Measurements from ENCODE around the gene ZSWIM8. TPM values are rescaled to one million over a fixed set of nuclear protein-coding genes. Genes with fewer than 3 reads are reported as not detected.

Gene ZSWIM8
- polyA plus RNA-seq, 3 donors = 7.8 to 150 (median 19.2) TPM

DNA sequence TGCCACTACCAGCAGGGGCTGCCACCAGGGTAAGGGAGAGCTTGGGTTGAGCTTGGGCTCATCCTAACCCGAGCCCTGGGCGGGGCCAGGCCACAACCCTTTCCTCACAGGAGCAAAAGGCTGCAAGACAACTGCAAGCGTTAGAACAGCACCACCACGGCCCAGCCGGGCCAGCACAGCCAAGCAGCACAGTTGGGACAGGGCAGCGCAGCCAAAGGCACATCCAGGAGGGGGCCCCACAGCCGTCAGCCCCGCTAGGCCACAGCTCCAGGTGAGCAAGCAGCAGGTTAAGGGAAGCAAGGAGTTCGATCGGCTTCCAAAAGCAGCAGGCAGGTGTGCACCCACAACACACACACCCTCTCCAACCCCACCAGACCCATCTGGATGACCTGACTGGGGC lies 33.0 kb downstream of the ZSWIM8 start:
- intact Hi-C loops (cut with micrococcal nuclease) = no loop called here
- Histone ChIP-seq H3K4me1 (ENCODE audit: control insufficient read depth in 1 of 2, insufficient read depth in 2 of 2, low read length in 2 of 2) (peaks cover 46 to 53% of the 10 kb centered on the region in 2 donors), H3K4me2 (replicated peaks; ENCODE audit: extremely low read depth, low read length, poor library complexity, severe bottlenecking) (peak overlapping the region; percentile 4), H3K27ac (ENCODE audit: low read depth in 1 of 2, low read length in 2 of 2) (peak overlapping the region in 1 of 2 donors; percentile 61), H3K9ac (ENCODE audit: insufficient read depth, low read length, poor library complexity, severe bottlenecking) (peak overlapping the region; percentile 5), H3K36me3 (replicated peaks in 1 of 2; ENCODE audit: control insufficient read depth in 1 of 2, insufficient read depth in 2 of 2, low read length in 2 of 2) (peaks cover 32 to 51% of the 10 kb centered on the region in 2 donors), H2AFZ (ENCODE audit: insufficient read depth, low read depth, low read length, poor library complexity, severe bottlenecking) (no peak overlapping the region), H3K9me3 (replicated peaks in 1 of 2; ENCODE audit: control insufficient read depth in 1 of 2, insufficient read depth in 1 of 2, low read length in 2 of 2) (no peaks in the 10 kb centered on the region), H4K20me1 (ENCODE audit: insufficient read depth, low read length) (no peaks in the 10 kb centered on the region), H3K27me3 (ENCODE audit: control insufficient read depth in 2 of 2, insufficient read depth in 2 of 2, low read length in 2 of 2) (no peaks in the 10 kb centered on the region), H3K79me2 (ENCODE audit: insufficient read depth, low read length) (no peaks in the 10 kb centered on the region), H3K4me3 (replicated peaks in 1 of 3; ENCODE audit: low read depth in 2 of 3, low read length in 3 of 3) (no peak overlapping the region)
- Mint-ChIP-seq H3K27me3 (ENCODE audit: low read depth in 3 of 3) (peaks cover 0 to 4% (median 0%) of the 10 kb centered on the region in 3 donors), H3K4me1 (peaks cover 51% of the 10 kb centered on the region), H3K27ac (peak overlapping the region in 2 of 7 donors; percentile 6 to 75), H3K4me3 (no peak overlapping the region), H3K9me3 (no peaks in the 10 kb centered on the region), H3K36me3 (peaks cover 42 to 62% of the 10 kb centered on the region in 2 donors)
- DNase-seq = no peak
- 59% methylated on average over 9 of the region's 10 CpGs for WGBS (ENCODE audit: insufficient coverage)
- TF ChIP-seq, protein P1, sequence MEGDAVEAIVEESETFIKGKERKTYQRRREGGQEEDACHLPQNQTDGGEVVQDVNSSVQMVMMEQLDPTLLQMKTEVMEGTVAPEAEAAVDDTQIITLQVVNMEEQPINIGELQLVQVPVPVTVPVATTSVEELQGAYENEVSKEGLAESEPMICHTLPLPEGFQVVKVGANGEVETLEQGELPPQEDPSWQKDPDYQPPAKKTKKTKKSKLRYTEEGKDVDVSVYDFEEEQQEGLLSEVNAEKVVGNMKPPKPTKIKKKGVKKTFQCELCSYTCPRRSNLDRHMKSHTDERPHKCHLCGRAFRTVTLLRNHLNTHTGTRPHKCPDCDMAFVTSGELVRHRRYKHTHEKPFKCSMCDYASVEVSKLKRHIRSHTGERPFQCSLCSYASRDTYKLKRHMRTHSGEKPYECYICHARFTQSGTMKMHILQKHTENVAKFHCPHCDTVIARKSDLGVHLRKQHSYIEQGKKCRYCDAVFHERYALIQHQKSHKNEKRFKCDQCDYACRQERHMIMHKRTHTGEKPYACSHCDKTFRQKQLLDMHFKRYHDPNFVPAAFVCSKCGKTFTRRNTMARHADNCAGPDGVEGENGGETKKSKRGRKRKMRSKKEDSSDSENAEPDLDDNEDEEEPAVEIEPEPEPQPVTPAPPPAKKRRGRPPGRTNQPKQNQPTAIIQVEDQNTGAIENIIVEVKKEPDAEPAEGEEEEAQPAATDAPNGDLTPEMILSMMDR (IDR thresholded peaks at IDR 0.05) = no peak

DNA sequence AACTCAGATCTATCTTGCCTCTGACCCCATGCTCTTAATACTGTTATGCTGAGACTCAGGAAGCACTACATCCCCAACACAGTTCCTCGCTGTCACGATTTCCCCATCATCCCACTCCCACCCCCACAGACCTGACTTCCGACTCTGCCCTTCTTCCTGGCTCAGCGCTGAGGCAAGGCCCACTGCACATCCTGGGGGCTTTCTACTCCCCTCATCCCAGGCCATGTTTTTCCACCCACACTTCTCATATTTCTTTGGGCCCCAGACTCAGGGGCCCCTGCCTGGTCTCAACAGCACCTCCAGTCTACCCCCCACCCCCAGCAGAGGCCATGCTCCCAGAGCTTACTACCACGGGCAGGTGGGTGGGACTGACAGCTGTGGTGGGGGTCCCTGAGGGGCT lies 33.7 kb downstream of the ZSWIM8 start:
- DNase-seq = peak in 1 of 3 donors; percentile 26
- Mint-ChIP-seq H3K27me3 (ENCODE audit: low read depth in 3 of 3) (peaks cover 0 to 4% (median 0%) of the 10 kb centered on the region in 3 donors), H3K4me3 (peak overlapping the region; percentile 27 to 65), H3K36me3 (peaks cover 44 to 62% of the 10 kb centered on the region in 2 donors), H3K27ac (peak overlapping the region; percentile 13 to 87 (median 63)), H3K4me1 (peaks cover 51% of the 10 kb centered on the region), H3K9me3 (no peaks in the 10 kb centered on the region)
- no peak overlapping the region for H2AFZ ChIP-seq (ENCODE audit: insufficient read depth, low read depth, low read length, poor library complexity, severe bottlenecking)
- intact Hi-C loops (cut with micrococcal nuclease) = no loop called here
- H3K79me2 ChIP-seq (ENCODE audit: insufficient read depth, low read length) = no peaks in the 10 kb centered on the region
- peak overlapping the region in 1 of 3 experiments; percentile 1 for H3K4me3 ChIP-seq (replicated peaks in 1 of 3; ENCODE audit: low read depth in 2 of 3, low read length in 3 of 3)
- TF ChIP-seq, protein P1 (IDR thresholded peaks at IDR 0.05) = no peak
- H3K27me3 ChIP-seq (ENCODE audit: control insufficient read depth in 2 of 2, insufficient read depth in 2 of 2, low read length in 2 of 2) = no peaks in the 10 kb centered on the region
- peaks cover 32 to 51% of the 10 kb centered on the region in 2 donors for H3K36me3 ChIP-seq (replicated peaks in 1 of 2; ENCODE audit: control insufficient read depth in 1 of 2, insufficient read depth in 2 of 2, low read length in 2 of 2)
- H3K4me2 ChIP-seq (replicated peaks; ENCODE audit: extremely low read depth, low read length, poor library complexity, severe bottlenecking) = peak overlapping the region; percentile 4
- H3K9ac ChIP-seq (ENCODE audit: insufficient read depth, low read length, poor library complexity, severe bottlenecking) = peak overlapping the region; percentile 6
- peaks cover 46 to 53% of the 10 kb centered on the region in 2 donors for H3K4me1 ChIP-seq (ENCODE audit: control insufficient read depth in 1 of 2, insufficient read depth in 2 of 2, low read length in 2 of 2)
- WGBS (ENCODE audit: insufficient coverage) = 0% methylated on average over 4 of the region's 5 CpGs
- H3K27ac ChIP-seq (ENCODE audit: low read depth in 1 of 2, low read length in 2 of 2) = peak overlapping the region; percentile 14 to 61
- no peaks in the 10 kb centered on the region for H4K20me1 ChIP-seq (ENCODE audit: insufficient read depth, low read length)
- H3K9me3 ChIP-seq (replicated peaks in 1 of 2; ENCODE audit: control insufficient read depth in 1 of 2, insufficient read depth in 1 of 2, low read length in 2 of 2) = no peaks in the 10 kb centered on the region
